Mucosa of descending colon (tissue), 3 donors: Measurements from ENCODE around the gene ANKS1B. TPM values are rescaled to one million over a fixed set of nuclear protein-coding genes. Genes with fewer than 3 reads are reported as not detected.

Experiments used
- ATAC-seq: fragments of 200-7000 bp; cut with Tn5 transposase; one replicate; pipeline ENCODE4 v1.9.1; 2020; ENCODE audit warnings: mild to moderate bottlenecking, moderate library complexity
- DNase-seq, 3 donors: peaks; one replicate each; pipeline ENCODE4 v3.0.0-alpha.2; 2020
- H3K36me3 ChIP-seq: fragments of 200-600 bp; one replicate; pipeline ENCODE4 v1.8.0; 2021; ENCODE audit warnings: low read depth, mild to moderate bottlenecking
- H3K4me1 ChIP-seq: fragments of 200-600 bp; one replicate; pipeline ENCODE4 v1.8.0; 2021; ENCODE audit warnings: low read depth, mild to moderate bottlenecking
- H3K4me3 ChIP-seq: fragments of 200-600 bp; one replicate; pipeline ENCODE4 v1.8.0; 2021; ENCODE audit warnings: mild to moderate bottlenecking
- H3K9me3 ChIP-seq: fragments of 200-600 bp; one replicate; pipeline ENCODE4 v1.8.0; 2021; ENCODE audit warnings: mild to moderate bottlenecking
- CTCF ChIP-seq: fragments of 200-600 bp; IDR thresholded peaks from one replicate; pipeline ENCODE4 v1.8.0; 2022; ENCODE audit warnings: antibody characterized with exemption, mild to moderate bottlenecking
- intact Hi-C, 2 donors: fragments of 100-400 bp; cut with DNase I in 1 of 2; cut with micrococcal nuclease in 1 of 2; formaldehyde crosslinking; loops; one replicate each; pipeline versions ENCODE4 v1.11.0 to v1.11.1; 2022; cut with DNase I, micrococcal nuclease
- total RNA-seq, 3 donors: library from RNA; stranded (reverse); fragmentation: NEBNext Ultra II Directional in 2 of 3; extraction: Animal tissue kit (Norgen Biotek cat#: 25700) in 2 of 3; gene quantifications; one replicate each; pipeline versions ENCODE4 v1.2.1 to v1.2.4, GENCODE V29; 2021 to 2023
- donor health status: DM: no; HTN: no; CAD: no; lungs with moderate emphysema.
- donor health status: DM: no; HTN: no; CAD: no.
- donor health status: DM: no; HTN: yes; CAD: no.

The ANKS1B gene
- total RNA-seq, 3 donors from 2014 or later = 1.1 to 22.2 (median 2.3) TPM

DNA sequence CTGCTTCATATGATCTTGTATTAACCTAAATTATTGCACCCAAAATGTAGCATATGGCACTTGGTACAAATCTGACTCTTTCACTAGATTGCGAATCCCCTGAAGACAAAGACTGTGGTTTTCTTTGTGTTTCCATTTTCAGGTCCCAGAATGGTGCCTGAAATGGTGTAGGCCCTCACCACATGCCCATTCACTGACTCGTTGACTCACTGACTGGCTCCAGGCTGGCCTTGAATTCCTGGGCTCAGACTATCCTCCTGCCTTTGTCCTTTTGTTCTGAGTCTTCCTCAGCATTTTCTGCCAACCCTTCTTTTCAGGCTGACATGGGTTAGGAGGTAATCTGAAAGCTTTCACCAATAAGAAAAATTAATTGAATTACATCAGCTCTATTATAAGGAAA is 705.8 kb downstream of the ANKS1B start:
- intact Hi-C loops = no loop called here

GRCh38 chr12:99277591-99278379 is 707.0 kb downstream of the ANKS1B start:
- DNase-seq = no peak
- intact Hi-C loops = no loop called here
- no peaks in the 10 kb centered on the region for H3K4me1 ChIP-seq
- peaks cover 25% of the 10 kb centered on the region for H3K9me3 ChIP-seq
- no peak for TF ChIP-seq CTCF
- no peaks in the 10 kb centered on the region for H3K36me3 ChIP-seq
- H3K4me3 ChIP-seq = no peak overlapping the region
- ATAC-seq = no peak

More for the DNA sequence above, 705.8 kb downstream of the ANKS1B start:
- Histone ChIP-seq H3K4me3 (no peak overlapping the region), H3K36me3 (no peaks in the 10 kb centered on the region), H3K9me3 (peaks cover 14% of the 10 kb centered on the region), H3K4me1 (no peaks in the 10 kb centered on the region)
- DNase-seq (no peak), ATAC-seq (no peak)
- TF ChIP-seq CTCF = no peak

DNA sequence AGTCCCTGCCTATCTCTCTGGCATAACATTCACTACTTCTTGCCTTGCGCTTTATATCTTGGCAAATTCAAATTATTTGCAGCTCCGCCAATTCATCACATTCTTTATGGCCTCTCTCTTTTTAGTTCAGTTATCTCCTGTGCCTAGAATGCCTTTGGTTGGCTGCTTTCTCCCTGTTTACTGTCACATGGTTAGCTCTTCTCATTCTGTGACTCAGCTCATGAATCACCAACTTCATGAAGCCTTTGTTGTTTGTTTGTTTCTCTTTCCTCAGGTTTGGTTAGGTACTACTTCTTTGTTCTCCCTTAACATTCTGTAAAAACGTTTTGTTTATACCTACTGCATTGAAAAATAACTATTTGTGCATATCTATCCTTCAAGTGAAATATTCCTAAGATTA is 713.7 kb downstream of the ANKS1B start:
- Histone ChIP-seq H3K4me1 (no peaks in the 10 kb centered on the region), H3K4me3 (no peak overlapping the region), H3K9me3 (peaks cover 21% of the 10 kb centered on the region), H3K36me3 (no peaks in the 10 kb centered on the region)
- intact Hi-C loops = no loop called here
- no peak for ATAC-seq
- no peak for DNase-seq
- TF ChIP-seq CTCF = no peak

- no peak for DNase-seq
- ATAC-seq = no peak
- intact Hi-C loops = no loop called here
- TF ChIP-seq CTCF = no peak
- Histone ChIP-seq H3K4me3 (no peak overlapping the region), H3K9me3 (peaks cover 10% of the 10 kb centered on the region), H3K36me3 (no peaks in the 10 kb centered on the region), H3K4me1 (no peaks in the 10 kb centered on the region)
These were observed 717.7 kb downstream of the ANKS1B start for GRCh38 chr12:99267038-99267437.

- no peak for TF ChIP-seq CTCF
- Histone ChIP-seq H3K4me3 (no peak overlapping the region), H3K36me3 (no peaks in the 10 kb centered on the region), H3K4me1 (no peaks in the 10 kb centered on the region), H3K9me3 (peaks cover 10% of the 10 kb centered on the region)
- intact Hi-C loops = no loop called here
- ATAC-seq = no peak
- no peak for DNase-seq
These were observed 719.1 kb downstream of the ANKS1B start for GRCh38 chr12:99265648-99266047.
